ENCODE measurements around the gene SH3TC2.

SH3TC2 gene

GRCh38 chr5:149061341-149061740 lies 1.5 kb downstream of the SH3TC2 start:
- no peak for DNase-seq (ENCODE audit: low spot score)

GRCh38 chr5:149060325-149060724 lies 2.5 kb downstream of the SH3TC2 start:
- no peak for DNase-seq (ENCODE audit: low spot score)

- DNase-seq (ENCODE audit: low spot score): no peak
Observed at GRCh38 chr5:149056616-149057165, 6.2 kb downstream of the SH3TC2 start.

GRCh38 chr5:149054416-149054815 lies 8.4 kb downstream of the SH3TC2 start:
- no peak for DNase-seq (ENCODE audit: low spot score)

- DNase-seq (ENCODE audit: low spot score): no peak
Observed at GRCh38 chr5:149053072-149053695, 9.7 kb downstream of the SH3TC2 start.

GRCh38 chr5:149049371-149049781 lies 13.5 kb downstream of the SH3TC2 start:
- DNase-seq (ENCODE audit: low spot score): no peak

GRCh38 chr5:149048811-149049210 lies 14.1 kb downstream of the SH3TC2 start:
- no peak for DNase-seq (ENCODE audit: low spot score)

- DNase-seq (ENCODE audit: low spot score): no peak
Observed at GRCh38 chr5:149047462-149047861, 15.4 kb downstream of the SH3TC2 start.

GRCh38 chr5:149046196-149046829 lies 16.5 kb downstream of the SH3TC2 start:
- no peak for DNase-seq (ENCODE audit: low spot score)

- DNase-seq (ENCODE audit: low spot score): no peak
Observed at GRCh38 chr5:149045089-149045460, 17.8 kb downstream of the SH3TC2 start.

GRCh38 chr5:149044453-149045088 lies 18.3 kb downstream of the SH3TC2 start:
- no peak for DNase-seq (ENCODE audit: low spot score)

GRCh38 chr5:149043641-149044040 lies 19.2 kb downstream of the SH3TC2 start:
- DNase-seq (ENCODE audit: low spot score): no peak

GRCh38 chr5:149042865-149043264 lies 20.0 kb downstream of the SH3TC2 start:
- no peak for DNase-seq (ENCODE audit: low spot score)

GRCh38 chr5:149041242-149041641 lies 21.6 kb downstream of the SH3TC2 start:
- no peak for DNase-seq (ENCODE audit: low spot score)

GRCh38 chr5:149040421-149040820 lies 22.4 kb downstream of the SH3TC2 start:
- no peak for DNase-seq (ENCODE audit: low spot score)

- no peak for DNase-seq (ENCODE audit: low spot score)
Observed at GRCh38 chr5:149039506-149039905, 23.4 kb downstream of the SH3TC2 start.

- DNase-seq (ENCODE audit: low spot score): no peak
Observed at GRCh38 chr5:149038336-149039080, 24.4 kb downstream of the SH3TC2 start.

- DNase-seq (ENCODE audit: low spot score): no peak
Observed at GRCh38 chr5:149037817-149038216, 25.0 kb downstream of the SH3TC2 start.

- DNase-seq (ENCODE audit: low spot score): no peak
Observed at GRCh38 chr5:149036970-149037369, 25.9 kb downstream of the SH3TC2 start.

- no peak for DNase-seq (ENCODE audit: low spot score)
Observed at GRCh38 chr5:149036168-149036567, 26.7 kb downstream of the SH3TC2 start.

- DNase-seq (ENCODE audit: low spot score): peak; percentile 55
Observed at GRCh38 chr5:149035372-149035790, 27.5 kb downstream of the SH3TC2 start.

- no peak for DNase-seq (ENCODE audit: low spot score)
Observed at GRCh38 chr5:149030838-149031397, 31.9 kb downstream of the SH3TC2 start.

Data from SK-N-DZ (cell line).